ENCODE results near the gene POLR3A. TPM values are rescaled to one million over a fixed set of nuclear protein-coding genes. Genes with fewer than 3 reads are reported as not detected.

Gene POLR3A
- total RNA-seq, 1 donor = 17.5 TPM

DNA sequence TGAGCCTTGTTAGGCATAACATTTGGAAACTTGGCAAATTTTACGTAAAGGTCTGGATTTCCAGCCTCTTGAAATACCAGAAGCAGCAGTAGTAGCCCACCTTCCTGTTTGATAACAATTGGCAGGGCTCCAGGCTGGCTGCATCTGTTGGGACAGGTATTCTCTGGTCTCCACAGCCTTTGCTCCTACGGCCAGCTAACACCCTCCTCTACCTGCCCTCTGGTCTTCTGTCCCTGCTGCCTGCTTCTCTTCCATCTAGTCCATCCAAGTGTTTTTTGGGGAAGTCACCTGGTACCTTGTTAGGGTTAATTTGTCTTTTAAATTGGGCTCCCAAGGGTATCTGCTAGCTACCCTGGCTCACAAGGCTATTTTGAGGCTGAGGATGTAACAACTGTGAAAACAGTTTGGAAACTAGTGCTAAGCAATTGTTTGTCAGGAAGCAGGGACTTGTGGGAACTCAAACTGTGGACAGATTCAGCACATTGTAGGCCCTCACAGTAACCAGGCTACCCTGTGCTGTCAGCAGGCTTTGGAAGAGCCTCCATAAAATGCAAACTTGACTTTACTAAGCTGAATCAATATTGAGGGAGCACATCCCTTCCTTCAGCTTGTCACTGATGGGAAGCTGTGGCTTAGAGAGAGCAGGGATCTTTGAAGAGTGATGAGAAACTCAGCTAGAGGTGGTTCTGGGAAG lies 12.9 kb upstream of the POLR3A start:
- TF ChIP-seq, protein P1, sequence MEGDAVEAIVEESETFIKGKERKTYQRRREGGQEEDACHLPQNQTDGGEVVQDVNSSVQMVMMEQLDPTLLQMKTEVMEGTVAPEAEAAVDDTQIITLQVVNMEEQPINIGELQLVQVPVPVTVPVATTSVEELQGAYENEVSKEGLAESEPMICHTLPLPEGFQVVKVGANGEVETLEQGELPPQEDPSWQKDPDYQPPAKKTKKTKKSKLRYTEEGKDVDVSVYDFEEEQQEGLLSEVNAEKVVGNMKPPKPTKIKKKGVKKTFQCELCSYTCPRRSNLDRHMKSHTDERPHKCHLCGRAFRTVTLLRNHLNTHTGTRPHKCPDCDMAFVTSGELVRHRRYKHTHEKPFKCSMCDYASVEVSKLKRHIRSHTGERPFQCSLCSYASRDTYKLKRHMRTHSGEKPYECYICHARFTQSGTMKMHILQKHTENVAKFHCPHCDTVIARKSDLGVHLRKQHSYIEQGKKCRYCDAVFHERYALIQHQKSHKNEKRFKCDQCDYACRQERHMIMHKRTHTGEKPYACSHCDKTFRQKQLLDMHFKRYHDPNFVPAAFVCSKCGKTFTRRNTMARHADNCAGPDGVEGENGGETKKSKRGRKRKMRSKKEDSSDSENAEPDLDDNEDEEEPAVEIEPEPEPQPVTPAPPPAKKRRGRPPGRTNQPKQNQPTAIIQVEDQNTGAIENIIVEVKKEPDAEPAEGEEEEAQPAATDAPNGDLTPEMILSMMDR (IDR thresholded peaks at IDR 0.05; ENCODE audit: insufficient read depth, low read length) = no peak
- no peak overlapping the region for H3K4me3 ChIP-seq (ENCODE audit: low read depth, low read length)
- DNase-seq (ENCODE audit: low read depth) = no peak

DNA sequence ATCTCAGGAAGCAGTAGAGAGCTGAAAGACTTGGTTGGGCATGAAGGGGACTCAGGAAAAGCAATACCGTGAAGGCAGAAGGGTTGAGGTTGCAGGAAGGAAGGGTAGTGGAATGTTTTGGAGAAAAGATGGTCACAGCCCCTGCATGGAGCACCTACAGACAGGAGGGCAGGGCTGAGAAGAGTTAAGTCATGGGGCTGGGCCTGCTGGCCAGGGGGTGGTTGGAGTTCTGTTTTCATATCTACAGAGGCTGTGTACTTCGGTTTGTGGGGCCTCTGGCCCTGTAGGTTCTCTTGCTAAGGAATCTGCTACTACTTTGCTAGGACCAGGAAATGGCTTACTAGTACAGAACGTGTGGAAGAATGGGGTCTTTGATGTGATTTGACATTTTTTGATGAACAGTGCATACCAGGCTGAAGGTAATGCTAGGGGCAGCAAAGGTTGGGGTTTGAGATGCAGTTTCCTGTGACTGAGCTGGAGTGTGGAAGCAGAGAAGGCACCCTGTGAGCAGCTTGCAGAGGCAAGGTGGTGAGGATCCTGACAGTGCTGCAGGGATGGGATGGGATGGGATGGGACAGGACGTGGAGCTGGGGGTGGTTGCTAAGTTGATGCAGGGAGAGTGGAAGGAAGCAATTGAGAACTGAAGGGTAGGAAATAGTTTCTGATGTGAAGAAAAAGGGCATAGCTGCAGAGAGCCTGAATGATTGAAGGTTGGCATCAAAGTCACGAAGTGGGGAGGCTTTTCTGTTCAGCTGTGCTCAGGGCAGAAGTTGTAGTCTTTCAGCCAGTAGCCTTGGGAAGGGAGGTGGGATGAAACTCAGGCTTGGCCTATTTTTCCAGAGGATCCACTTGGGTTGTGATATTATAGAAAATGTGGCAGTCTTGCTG lies 12.1 kb upstream of the POLR3A start:
- no peak for DNase-seq (ENCODE audit: low read depth)
- TF ChIP-seq, protein P1 (IDR thresholded peaks at IDR 0.05; ENCODE audit: insufficient read depth, low read length) = no peak
- no peak overlapping the region for H3K4me3 ChIP-seq (ENCODE audit: low read depth, low read length)

DNA sequence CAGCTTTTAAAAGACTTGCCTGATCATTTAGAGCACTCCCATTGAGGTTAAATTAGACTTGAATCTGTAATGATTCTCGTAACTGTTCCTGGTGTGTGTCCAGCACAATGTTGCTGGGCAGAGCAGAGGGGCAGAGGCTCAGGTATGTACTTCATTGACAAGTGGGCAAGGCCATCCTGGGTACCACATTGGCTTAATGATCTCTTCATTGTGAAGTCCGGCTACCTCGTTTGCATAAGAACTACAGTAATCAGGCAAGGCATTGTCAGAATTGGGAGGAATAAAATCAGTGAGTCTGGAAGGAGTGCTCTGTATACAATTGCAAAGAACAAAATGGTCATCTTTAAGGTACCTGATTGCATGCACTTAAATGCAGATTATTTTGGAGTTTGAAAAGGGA lies 10.4 kb upstream of the POLR3A start:
- no peak overlapping the region for H3K4me3 ChIP-seq (ENCODE audit: low read depth, low read length)
- TF ChIP-seq, protein P1 (IDR thresholded peaks at IDR 0.05; ENCODE audit: insufficient read depth, low read length) = no peak
- DNase-seq (ENCODE audit: low read depth) = no peak

DNA sequence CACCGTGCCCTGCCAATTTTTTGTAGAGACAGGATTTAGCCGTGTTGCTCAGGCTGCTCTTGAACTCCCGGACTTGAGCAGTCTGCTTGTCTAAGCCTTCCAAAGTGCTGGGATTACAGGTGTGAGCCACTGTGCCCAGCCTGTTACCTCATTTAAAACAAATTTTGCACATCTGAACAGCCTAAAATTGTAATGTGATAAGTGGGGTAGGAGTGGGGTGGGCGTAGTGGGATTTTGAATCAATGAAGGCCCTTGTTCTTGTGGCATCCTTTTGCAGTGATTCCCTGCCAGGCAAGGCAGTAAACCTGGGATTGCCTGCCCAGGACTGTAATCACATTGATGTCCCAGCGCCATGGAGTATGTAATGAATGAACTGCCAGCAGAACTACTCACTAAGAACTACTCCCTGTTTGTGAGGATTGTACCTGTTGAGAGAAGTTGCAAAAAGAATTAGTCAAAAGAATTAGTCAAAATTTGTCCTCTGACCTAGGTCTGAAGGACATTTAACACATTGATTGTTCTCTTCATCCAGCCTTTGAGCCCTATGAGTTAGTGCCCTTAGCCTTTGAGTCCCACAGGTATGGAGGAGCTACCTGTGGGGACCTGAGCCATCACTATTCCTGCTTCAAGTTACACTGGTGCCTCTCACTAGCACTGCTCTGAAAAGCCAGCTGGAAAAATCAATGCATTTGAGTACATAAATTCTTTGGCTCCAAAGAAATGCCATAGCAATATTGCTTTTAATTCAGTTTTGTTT lies 9.7 kb upstream of the POLR3A start:
- no peak for DNase-seq (ENCODE audit: low read depth)
- no peak overlapping the region for H3K4me3 ChIP-seq (ENCODE audit: low read depth, low read length)
- TF ChIP-seq, protein P1 (IDR thresholded peaks at IDR 0.05; ENCODE audit: insufficient read depth, low read length) = no peak

DNA sequence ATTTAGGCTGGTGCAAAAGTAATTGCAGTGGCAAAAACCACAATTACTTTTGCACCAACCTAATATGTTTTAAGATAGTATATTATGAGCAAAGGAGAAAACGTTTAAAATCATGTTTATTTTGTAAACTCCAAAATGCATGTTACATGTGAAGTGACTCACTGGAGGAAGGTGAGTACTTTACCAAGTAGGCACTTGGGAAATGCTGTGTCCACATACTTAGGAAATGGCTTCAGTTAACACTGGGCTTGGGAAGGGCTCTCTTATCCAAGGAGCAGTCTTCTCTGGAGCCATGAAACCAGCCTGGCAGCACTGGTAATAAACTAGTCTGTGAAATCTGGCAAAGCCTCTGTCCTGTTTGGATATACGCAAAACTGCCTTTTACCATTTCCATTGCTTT lies 8.8 kb upstream of the POLR3A start:
- TF ChIP-seq, protein P1 (IDR thresholded peaks at IDR 0.05; ENCODE audit: insufficient read depth, low read length) = no peak
- DNase-seq (ENCODE audit: low read depth) = no peak
- H3K4me3 ChIP-seq (ENCODE audit: low read depth, low read length) = no peak overlapping the region

DNA sequence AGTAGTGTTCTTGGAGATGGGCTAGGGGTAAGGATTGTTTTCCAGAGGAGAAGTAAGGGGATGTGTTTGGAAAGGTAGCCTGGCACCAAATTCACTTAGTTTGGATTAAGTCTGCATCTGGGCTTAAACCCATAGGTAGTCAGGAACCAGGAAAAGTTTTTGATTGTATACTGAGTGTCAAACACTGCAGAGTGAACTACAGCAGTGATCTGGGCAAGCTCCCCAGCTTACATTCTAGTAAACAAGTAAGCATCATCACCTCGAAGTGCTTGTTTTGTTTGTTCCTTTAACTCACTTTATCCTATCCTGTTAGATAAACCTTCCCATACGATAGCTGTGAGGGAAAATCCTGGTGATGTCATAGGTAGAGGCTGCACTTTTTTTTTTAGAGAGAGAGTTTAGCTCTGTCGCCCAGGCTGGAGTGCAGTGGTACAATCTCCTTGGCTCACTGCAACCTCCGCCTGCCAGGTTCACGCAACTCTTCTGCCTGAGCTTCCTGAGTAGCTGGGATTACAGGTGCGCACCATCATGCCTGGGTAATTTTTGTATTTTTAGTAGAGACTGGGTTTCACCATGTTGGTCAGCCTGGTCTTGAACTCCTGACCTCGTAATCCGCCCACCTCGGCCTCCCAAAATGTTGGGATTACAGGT lies 6.7 kb upstream of the POLR3A start:
- TF ChIP-seq, protein P1 (IDR thresholded peaks at IDR 0.05; ENCODE audit: insufficient read depth, low read length) = no peak
- no peak for DNase-seq (ENCODE audit: low read depth)
- peak overlapping the region; percentile 5 for H3K4me3 ChIP-seq (ENCODE audit: low read depth, low read length)

All from fibroblast of the aortic adventitia (primary cell).